ENCODE results near the gene NCK2. TPM values are rescaled to one million over a fixed set of nuclear protein-coding genes. Genes with fewer than 3 reads are reported as not detected.

Gene NCK2
- polyA plus RNA-seq, 1 of the 3 experiments (the other 2 are of a cell fraction): 42.8 TPM

DNA sequence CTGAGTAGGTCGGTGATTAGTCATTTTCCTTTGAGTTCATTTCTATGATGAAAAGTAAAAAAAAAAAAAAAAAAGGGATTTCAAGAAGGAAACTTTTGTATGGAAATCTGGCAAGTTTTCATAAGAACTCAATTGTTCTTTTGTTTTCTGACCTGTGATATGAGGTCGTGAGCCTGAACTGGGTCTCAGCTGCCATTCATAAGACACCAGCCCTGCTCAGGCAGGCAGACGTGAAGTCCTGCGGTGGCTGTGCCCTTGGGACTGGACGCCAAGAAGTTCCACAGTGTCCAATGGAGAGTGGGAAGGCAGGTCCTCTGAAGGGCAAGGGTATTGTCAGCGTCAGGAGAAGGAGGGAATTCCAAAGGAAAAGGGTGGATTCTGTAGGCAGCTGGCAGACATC, 183.9 kb downstream of the NCK2 start:
- H3K9ac ChIP-seq: no peak overlapping the region
- ChIA-PET POLR2A (no interaction called here), CTCF (no interaction called here)
- TF ChIP-seq, protein P1, sequence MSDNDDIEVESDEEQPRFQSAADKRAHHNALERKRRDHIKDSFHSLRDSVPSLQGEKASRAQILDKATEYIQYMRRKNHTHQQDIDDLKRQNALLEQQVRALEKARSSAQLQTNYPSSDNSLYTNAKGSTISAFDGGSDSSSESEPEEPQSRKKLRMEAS (IDR thresholded peaks at IDR 0.05; ENCODE audit: low read depth): no peak
- TF ChIP-seq FOXJ3 (CRISPR knock-in tag; IDR thresholded peaks at IDR 0.05): no peak
- no peak for TF ChIP-seq RAD21 (IDR thresholded peaks at IDR 0.05; ENCODE audit: low read length)
- no peak for TF ChIP-seq ZBTB33 (IDR thresholded peaks at IDR 0.05; ENCODE audit: borderline replicate concordance, low read depth)
- TF ChIP-seq CHD2 (IDR thresholded peaks at IDR 0.05; ENCODE audit: low read length, partially characterized antibody): no peak
- no peak for TF ChIP-seq GABPA (IDR thresholded peaks at IDR 0.05; ENCODE audit: low read depth)
- no peak for TF ChIP-seq GATA2 (CRISPR knock-in tag; IDR thresholded peaks at IDR 0.05)
- no peak for TF ChIP-seq JUND (IDR thresholded peaks at IDR 0.05)
- no peak for TF ChIP-seq FOXM1 (IDR thresholded peaks at IDR 0.05; ENCODE audit: low read depth)
- TF ChIP-seq, protein P2, sequence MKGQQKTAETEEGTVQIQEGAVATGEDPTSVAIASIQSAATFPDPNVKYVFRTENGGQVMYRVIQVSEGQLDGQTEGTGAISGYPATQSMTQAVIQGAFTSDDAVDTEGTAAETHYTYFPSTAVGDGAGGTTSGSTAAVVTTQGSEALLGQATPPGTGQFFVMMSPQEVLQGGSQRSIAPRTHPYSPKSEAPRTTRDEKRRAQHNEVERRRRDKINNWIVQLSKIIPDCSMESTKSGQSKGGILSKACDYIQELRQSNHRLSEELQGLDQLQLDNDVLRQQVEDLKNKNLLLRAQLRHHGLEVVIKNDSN (IDR thresholded peaks at IDR 0.05; ENCODE audit: borderline replicate concordance, low read depth): no peak
- no peak for TF ChIP-seq PBX3 (IDR thresholded peaks at IDR 0.05)
- TF ChIP-seq ELF1 (IDR thresholded peaks at IDR 0.05): no peak
- no peak for TF ChIP-seq EP300 (IDR thresholded peaks at IDR 0.05; ENCODE audit: borderline replicate concordance in 1 of 2, low read depth in 1 of 2, low read length in 1 of 2)
- no peak for TF ChIP-seq USF2 (IDR thresholded peaks at IDR 0.05; ENCODE audit: borderline replicate concordance, low read depth, low read length)
- no peak for TF ChIP-seq TEAD4 (IDR thresholded peaks at IDR 0.05; ENCODE audit: borderline replicate concordance, insufficient read depth)
- TF ChIP-seq, protein P3, sequence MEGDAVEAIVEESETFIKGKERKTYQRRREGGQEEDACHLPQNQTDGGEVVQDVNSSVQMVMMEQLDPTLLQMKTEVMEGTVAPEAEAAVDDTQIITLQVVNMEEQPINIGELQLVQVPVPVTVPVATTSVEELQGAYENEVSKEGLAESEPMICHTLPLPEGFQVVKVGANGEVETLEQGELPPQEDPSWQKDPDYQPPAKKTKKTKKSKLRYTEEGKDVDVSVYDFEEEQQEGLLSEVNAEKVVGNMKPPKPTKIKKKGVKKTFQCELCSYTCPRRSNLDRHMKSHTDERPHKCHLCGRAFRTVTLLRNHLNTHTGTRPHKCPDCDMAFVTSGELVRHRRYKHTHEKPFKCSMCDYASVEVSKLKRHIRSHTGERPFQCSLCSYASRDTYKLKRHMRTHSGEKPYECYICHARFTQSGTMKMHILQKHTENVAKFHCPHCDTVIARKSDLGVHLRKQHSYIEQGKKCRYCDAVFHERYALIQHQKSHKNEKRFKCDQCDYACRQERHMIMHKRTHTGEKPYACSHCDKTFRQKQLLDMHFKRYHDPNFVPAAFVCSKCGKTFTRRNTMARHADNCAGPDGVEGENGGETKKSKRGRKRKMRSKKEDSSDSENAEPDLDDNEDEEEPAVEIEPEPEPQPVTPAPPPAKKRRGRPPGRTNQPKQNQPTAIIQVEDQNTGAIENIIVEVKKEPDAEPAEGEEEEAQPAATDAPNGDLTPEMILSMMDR (IDR thresholded peaks at IDR 0.05): no peak
- no peak for TF ChIP-seq IRF3 (IDR thresholded peaks at IDR 0.05; ENCODE audit: low read depth, low read length)
- TF ChIP-seq SMC3 (IDR thresholded peaks at IDR 0.05; ENCODE audit: low read depth, low read length): no peak
- TF ChIP-seq MXI1 (IDR thresholded peaks at IDR 0.05; ENCODE audit: low read depth, low read length): no peak
- TF ChIP-seq RCOR1 (IDR thresholded peaks at IDR 0.05; ENCODE audit: low read length): no peak
- 50% methylated on average over 6 of the region's 6 CpGs for WGBS (ENCODE audit: low lambda C conversion rate)
- H2AFZ ChIP-seq (ENCODE audit: low read depth): no peak overlapping the region
- no peaks in the 10 kb centered on the region for H3K36me3 ChIP-seq (replicated peaks in 1 of 2; ENCODE audit: control insufficient read depth in 1 of 2, insufficient read depth in 2 of 2, low read length in 1 of 2)
- no peaks in the 10 kb centered on the region for H3K9me3 ChIP-seq
- DNase-seq: no peak
- no peaks in the 10 kb centered on the region for H3F3A ChIP-seq (replicated peaks; ENCODE audit: insufficient read depth)
- no peak overlapping the region for H3K4me3 ChIP-seq (ENCODE audit: low read depth in 2 of 2, low read length in 1 of 2)
- no peaks in the 10 kb centered on the region for H3K79me2 ChIP-seq (ENCODE audit: insufficient read depth)
- H3K27me3 ChIP-seq (ENCODE audit: insufficient read depth): no peaks in the 10 kb centered on the region
- H4K20me1 ChIP-seq (ENCODE audit: insufficient read depth): no peaks in the 10 kb centered on the region
- no peaks in the 10 kb centered on the region for H3K9me2 ChIP-seq
- H3K4me2 ChIP-seq: no peak overlapping the region
- peaks cover 0 to 20% of the 10 kb centered on the region in 2 experiments; a peak in 2 of 4 replicates for H3K4me1 ChIP-seq (ENCODE audit: control insufficient read depth in 1 of 2, insufficient read depth in 2 of 2, low read depth in 1 of 2, low read length in 1 of 2)
- no peak overlapping the region for H3K27ac ChIP-seq (ENCODE audit: low read depth in 2 of 2, low read length in 1 of 2)

All from SK-N-SH (cell line).